Measurements from ENCODE around the gene ZSCAN10. TPM values are rescaled to one million over a fixed set of nuclear protein-coding genes. Genes with fewer than 3 reads are reported as not detected.

Gene ZSCAN10
- total RNA-seq, 3 donors from 2014 or later, result not detected

DNA sequence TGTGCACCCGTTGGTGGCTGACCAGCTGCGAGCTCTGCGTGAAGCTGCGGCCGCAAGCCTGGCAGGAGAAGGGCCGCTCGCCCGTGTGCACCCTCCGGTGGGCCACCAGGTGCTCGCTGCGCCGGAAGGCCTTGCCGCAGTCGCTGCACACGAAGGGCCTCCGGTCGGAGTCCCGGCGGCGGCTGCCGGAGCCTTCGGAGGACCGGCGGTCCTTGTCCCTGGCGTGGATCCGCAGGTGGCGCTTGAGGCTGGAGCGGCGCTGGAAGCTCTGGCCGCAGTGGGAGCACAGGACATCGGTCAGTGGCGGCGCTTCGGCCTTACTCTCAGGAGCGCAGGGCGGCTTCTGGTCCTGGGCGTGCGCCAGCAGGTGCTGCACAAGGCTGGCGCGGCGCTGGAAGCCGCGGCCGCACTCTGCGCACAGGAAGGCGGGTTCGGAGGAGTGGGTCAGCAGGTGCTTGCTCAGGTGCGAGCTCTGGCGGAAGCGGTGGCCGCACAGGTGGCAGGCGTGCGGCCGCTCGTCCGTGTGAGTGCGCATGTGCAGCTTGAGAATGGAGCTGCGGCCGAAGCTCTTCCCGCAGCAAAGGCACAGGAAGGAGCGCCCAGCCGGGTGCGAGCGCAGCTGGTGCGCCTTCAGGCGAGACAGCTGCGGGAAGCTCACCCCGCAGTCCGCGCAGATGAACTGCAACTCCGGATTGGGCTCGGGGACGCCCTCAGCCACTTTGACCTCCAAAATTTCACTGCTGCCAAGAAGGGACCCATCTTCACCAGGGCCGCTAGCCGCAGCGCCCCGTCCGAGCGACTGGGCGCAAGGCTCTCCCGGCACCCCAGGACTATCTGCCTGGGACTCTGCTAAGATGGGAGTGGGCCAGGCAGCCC, 9.1 kb downstream of the ZSCAN10 start:
- no peak for DNase-seq (ENCODE audit: low spot score in 2 of 2)
- TF ChIP-seq POLR2A (IDR thresholded peaks at IDR 0.05) (no peak), POLR2AphosphoS5 (IDR thresholded peaks at IDR 0.05) (no peak), CTCF (IDR thresholded peaks at IDR 0.05) (no peak)
- Histone ChIP-seq H3K4me3 (no peak overlapping the region), H3K9me3 (no peaks in the 10 kb centered on the region), H3K27ac (no peak overlapping the region), H3K27me3 (peaks cover 0 to 13% of the 10 kb centered on the region in 2 donors), H3K36me3 (no peaks in the 10 kb centered on the region), H3K4me1 (no peaks in the 10 kb centered on the region)
- intact Hi-C loops (cut with DNase I; ENCODE audit: low total_unique reads), result no loop called here

GRCh38 chr16:3088925-3089716, 10.0 kb downstream of the ZSCAN10 start:
- Histone ChIP-seq H3K4me3 (no peak overlapping the region), H3K9me3 (no peaks in the 10 kb centered on the region), H3K27me3 (peaks cover 0 to 13% of the 10 kb centered on the region in 2 donors), H3K27ac (no peak overlapping the region), H3K4me1 (no peaks in the 10 kb centered on the region), H3K36me3 (no peaks in the 10 kb centered on the region)
- no peak for DNase-seq (ENCODE audit: low spot score in 2 of 2)
- no peak for TF ChIP-seq POLR2AphosphoS5 (IDR thresholded peaks at IDR 0.05)
- no peak for TF ChIP-seq POLR2A (IDR thresholded peaks at IDR 0.05)
- TF ChIP-seq CTCF (IDR thresholded peaks at IDR 0.05), result no peak
- intact Hi-C loops (cut with DNase I; ENCODE audit: low total_unique reads), result no loop called here

GRCh38 chr16:3088450-3088849, 10.6 kb downstream of the ZSCAN10 start:
- Histone ChIP-seq H3K9me3 (no peaks in the 10 kb centered on the region), H3K4me3 (no peak overlapping the region), H3K36me3 (no peaks in the 10 kb centered on the region), H3K27me3 (peaks cover 0 to 13% of the 10 kb centered on the region in 2 donors), H3K27ac (peak overlapping the region in 1 of 2 donors; percentile 38), H3K4me1 (no peaks in the 10 kb centered on the region)
- intact Hi-C loops (cut with DNase I; ENCODE audit: low total_unique reads), result no loop called here
- DNase-seq (ENCODE audit: low spot score in 2 of 2), result no peak
- TF ChIP-seq CTCF (IDR thresholded peaks at IDR 0.05), result no peak
- TF ChIP-seq POLR2AphosphoS5 (IDR thresholded peaks at IDR 0.05), result no peak
- TF ChIP-seq POLR2A (IDR thresholded peaks at IDR 0.05), result no peak

GRCh38 chr16:3087243-3088235, 11.6 kb downstream of the ZSCAN10 start:
- peaks cover 0 to 13% of the 10 kb centered on the region in 2 donors for H3K27me3 ChIP-seq
- peak overlapping the region in 2 of 3 donors; percentile 16 to 48 for H3K4me3 ChIP-seq
- intact Hi-C loops (cut with DNase I; ENCODE audit: low total_unique reads), result no loop called here
- no peak for DNase-seq (ENCODE audit: low spot score in 2 of 2)
- peak overlapping the region in 1 of 2 donors; percentile 68 for H3K27ac ChIP-seq
- no peaks in the 10 kb centered on the region for H3K4me1 ChIP-seq
- H3K36me3 ChIP-seq, result no peaks in the 10 kb centered on the region
- H3K9me3 ChIP-seq, result no peaks in the 10 kb centered on the region
- no peak for TF ChIP-seq POLR2AphosphoS5 (IDR thresholded peaks at IDR 0.05)
- no peak for TF ChIP-seq CTCF (IDR thresholded peaks at IDR 0.05)
- no peak for TF ChIP-seq POLR2A (IDR thresholded peaks at IDR 0.05)

Data from breast epithelium (tissue), 4 donors.